GM18508 (cell line): ENCODE measurements around the gene PPP1R9B.

Experiments
- ATAC-seq: cut with Tn5 transposase; IDR thresholded peaks from one replicate; pipeline ENCODE4 v1.9.1; 2021; ENCODE audit warnings: moderate number of reproducible peaks; ENCODE audit not compliant: insufficient read depth, unreplicated experiment

The PPP1R9B gene

GRCh38 chr17:50146230-50146926 lies 4.1 kb downstream of the PPP1R9B start:
- no peak for ATAC-seq

DNA sequence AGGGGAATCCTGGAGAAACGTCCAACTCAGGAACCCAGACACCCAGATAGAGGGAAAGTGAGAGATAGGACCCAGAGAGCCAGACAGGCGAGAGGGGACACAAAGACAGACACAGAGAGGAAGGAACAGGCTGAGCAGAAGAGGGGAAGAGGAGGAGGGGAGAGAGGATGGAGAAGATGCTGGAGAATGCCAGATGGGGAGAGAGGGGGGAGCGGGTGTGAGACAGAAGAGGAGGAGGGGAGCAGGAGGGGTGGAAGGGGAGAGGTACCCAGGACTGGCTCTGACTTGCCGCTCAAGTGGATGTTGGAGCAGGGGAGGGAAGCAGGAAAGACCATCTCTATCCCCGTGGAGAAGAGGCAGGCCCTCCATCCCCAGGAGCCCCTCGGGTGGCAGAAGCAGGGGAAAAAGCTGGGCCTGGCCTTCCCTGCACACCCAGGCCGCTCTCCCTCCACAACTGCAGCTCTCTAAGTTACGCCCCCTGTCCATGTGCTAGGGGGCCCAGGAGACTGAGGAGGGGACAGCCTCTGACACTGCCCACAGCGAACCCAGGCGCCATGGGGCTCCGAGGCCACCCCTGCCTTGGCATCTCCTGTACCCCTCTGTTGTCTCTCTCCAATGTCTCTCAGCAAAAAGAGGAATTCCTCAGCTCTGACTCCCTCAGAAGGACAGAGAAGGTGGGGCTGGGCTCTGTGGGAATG lies 4.8 kb downstream of the PPP1R9B start:
- no peak for ATAC-seq

DNA sequence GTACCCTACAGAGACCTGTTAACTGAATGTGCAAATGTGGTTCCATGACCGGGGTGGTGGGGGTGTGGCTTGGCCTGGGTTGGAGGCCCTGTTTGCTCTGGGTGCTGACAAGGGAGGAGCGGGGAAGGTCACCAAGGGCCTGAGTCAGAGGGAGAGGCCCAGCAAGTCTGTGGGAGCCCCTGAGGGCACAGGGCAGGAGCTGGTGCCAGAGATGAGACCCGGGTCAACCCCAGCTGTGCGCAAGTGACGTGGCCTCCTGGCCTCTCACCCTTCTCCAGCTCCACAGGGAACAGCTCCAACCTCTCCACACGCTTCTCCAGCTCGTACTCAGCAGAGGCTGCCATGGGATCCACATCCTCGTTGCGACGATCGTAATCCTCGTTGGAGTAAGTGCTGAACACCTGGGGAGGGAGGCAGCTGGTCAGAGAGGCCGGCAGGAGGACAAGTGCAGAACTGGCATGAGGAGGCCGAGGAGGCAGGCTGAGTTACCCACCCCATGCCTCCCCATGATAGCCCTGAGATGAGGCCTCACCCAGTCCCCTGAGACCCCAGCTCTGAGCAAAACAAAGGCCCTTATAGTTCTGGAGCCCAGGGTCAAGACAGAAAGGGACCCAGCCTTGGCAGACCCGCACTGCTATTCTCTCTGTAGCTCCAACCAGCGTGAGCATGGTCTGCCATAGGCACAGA lies 5.5 kb downstream of the PPP1R9B start:
- no peak for ATAC-seq

DNA sequence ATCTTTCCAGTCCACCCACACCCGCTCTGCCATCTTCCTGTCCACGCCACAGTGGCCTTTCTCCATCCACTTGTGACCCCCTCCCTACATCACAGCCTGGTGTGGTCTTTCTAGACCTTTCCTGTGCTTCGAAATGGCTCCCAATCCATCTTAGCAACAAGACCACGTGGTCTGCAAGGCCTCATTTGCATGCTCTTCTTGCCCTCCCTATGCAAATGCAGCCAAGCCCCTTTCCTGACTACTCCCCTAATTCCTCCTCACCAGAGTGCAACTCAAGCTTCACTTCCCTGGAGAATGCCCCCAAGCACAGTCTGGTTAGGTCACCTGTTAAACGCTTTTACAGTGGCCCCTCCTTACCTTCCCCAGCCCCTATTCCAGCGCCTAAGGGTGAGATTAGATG lies 6.1 kb downstream of the PPP1R9B start:
- no peak for ATAC-seq

GRCh38 chr17:50143461-50144176 lies 6.9 kb downstream of the PPP1R9B start:
- no peak for ATAC-seq

DNA sequence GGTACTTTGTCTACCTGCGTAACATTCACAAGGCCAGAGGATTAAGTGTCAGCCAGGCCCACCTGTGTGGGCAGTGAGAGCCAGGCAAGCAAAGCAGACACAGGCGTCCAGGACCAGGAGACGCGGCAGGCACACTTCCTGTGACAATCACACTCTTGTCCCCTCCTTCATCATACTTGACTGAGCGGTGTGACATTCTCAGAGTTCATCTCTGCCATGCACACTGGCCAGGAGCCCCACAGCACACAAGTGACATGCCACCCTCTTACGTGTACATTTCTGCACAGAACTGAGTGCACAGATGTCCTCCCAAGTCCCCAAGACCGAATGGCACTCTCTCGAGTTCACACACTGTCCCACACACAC lies 8.7 kb downstream of the PPP1R9B start:
- ATAC-seq, result no peak

DNA sequence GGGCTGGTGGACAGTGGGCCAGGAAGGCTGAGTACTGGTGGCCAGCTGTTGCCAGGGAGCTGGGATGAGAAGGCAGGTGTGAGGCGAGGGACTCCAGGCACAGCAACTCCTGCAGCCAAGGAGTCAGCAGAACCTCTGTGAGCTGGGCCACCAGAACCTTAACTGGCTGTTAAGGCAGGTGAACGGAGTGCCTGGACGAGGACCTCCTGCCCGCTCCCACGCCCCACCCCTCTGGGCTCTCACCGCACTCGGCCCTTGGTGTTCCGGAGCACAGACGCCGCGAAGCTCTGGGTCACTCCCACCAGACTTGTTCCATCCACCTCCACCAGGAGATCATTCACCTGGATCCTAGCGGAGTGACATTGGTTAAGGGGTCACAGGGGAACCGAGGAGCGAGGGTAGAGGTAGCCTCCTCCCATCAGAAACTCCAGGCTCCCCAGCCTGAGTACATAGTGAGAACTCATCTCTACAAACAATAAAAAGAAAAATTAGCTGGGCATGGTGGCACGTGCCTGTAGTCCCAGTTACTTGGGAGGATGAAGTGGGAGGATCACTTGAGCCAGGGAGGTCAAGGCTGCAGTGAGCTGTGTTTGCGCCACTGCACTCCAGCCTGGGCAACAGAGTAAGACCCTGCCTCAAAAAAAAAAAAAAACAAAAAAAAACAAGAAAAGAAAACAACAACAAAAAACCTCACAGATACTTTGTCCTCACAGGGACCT lies 9.3 kb downstream of the PPP1R9B start:
- no peak for ATAC-seq

- no peak for ATAC-seq
Observed at GRCh38 chr17:50139950-50140885, 10.3 kb downstream of the PPP1R9B start.

GRCh38 chr17:50139185-50139783 lies 11.2 kb downstream of the PPP1R9B start:
- no peak for ATAC-seq

DNA sequence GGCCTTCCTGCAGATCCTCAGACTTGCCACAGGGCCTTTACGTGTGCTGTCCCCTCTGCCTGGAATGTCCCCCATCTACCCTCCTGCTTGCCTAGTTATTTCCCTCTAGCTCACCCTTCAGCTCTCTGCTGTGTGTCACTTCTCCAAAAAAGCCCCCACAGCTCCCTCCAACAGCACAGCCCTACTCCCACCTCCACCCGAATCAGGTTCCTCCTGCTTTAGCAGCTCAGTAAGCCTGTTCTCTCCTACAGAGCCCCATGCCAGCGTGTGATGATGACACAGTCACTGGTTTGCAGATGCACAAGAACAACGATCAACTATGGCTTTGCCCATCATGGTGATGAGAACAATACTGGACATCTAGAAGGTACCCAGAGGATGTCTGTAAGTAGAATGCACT lies 13.4 kb downstream of the PPP1R9B start:
- no peak for ATAC-seq

GRCh38 chr17:50136096-50136687 lies 14.3 kb downstream of the PPP1R9B start:
- ATAC-seq, result no peak

DNA sequence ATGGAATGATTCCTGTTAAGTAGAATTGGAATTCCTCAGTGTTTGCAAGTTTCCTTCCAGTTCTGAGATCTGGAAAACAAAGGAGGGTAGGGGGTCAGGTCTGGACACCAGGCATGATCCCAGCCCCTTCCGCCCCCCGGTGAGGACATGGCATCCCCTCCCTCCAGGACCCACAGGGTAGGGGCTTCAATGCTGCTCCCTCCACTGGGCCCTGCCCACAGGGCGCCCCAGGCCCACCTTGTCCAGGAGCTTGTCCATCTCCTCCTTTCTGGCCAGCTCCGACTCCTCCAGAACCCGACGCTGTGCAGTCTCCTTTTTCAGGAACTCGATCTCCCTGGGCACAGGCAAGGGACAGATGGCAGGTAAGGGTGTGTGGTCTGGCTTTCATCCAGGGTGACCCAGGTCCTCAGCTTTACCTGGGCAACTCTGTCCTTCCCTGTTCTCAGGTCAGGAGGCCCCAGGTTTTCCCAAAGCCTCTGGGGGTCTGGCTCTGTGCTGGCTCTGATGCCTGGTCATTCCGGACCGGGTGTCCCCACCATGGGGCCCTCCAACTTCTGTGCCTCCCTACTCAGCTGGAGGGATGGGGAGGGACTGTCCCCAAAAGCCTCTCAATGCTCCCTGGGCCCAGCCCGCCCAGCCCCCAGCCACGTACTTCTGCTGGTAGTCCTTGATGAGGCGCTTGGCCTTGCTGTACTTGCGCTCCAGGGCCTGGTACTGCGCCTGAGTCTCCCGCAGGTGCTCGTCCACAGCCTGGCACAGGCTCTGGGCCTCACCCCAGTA lies 15.0 kb downstream of the PPP1R9B start:
- no peak for ATAC-seq

- no peak for ATAC-seq
Observed at GRCh38 chr17:50134206-50135110, 16.0 kb downstream of the PPP1R9B start.

GRCh38 chr17:50133769-50134099 lies 16.7 kb downstream of the PPP1R9B start:
- no peak for ATAC-seq

DNA sequence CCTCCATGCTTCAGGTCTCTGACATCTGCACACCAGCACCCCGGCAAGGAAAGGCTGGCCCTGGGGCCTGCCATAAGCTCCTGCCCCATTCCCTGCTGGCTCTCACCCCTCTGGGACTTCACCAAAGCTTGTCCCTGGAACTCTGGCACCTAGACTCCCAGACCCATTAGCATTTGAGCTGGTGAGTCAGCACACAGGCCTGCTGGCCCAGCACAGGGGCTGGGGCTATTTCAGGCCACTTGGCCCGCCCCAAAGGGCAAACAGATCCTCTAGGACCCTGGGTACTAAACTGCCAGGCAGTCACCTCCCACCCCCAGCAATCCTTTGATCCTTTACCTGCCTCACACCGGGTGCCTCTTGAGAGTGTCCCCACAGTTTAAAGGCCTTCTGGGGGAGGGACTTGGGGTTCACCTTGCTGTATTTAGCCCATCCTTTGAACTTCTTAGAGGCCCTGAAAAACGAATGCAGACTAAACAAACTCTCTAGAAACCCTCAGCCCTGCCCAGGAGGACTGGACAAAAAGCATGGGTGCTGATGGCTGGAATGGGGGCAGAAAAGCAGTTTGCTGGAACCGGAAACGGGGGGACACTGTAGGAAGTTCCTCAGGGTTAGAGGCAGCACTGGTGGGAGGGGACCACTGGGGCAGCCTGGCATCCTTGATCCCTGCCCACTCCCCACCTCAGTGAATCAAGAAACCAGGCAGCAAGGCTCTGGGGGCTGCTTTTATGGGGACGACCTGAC lies 17.3 kb downstream of the PPP1R9B start:
- ATAC-seq, result no peak

- no peak for ATAC-seq
Observed at GRCh38 chr17:50132104-50132794, 18.2 kb downstream of the PPP1R9B start.
